Dendritic cell treated with granulocyte-macrophage colony-stimulating factor and Interleukin-4, amounts not matched to agents 40 ng/mL and 50 ng/mL, for 4 days (primary cell): Measurements from ENCODE around the gene GDF2.

ENCODE experiments used
- H3K27ac Mint-ChIP-seq: one replicate; pipeline ENCODE4 v1.8.0; 2022; ENCODE audit warnings: mild to moderate bottlenecking, mixed read lengths
- H3K27me3 Mint-ChIP-seq: one replicate; pipeline ENCODE4 v1.8.0; 2022; ENCODE audit warnings: mild to moderate bottlenecking, mixed read lengths
- H3K36me3 Mint-ChIP-seq: one replicate; pipeline ENCODE4 v1.8.0; 2022; ENCODE audit warnings: low read depth, mixed read lengths
- H3K4me1 Mint-ChIP-seq: one replicate; pipeline ENCODE4 v1.8.0; 2022; ENCODE audit warnings: low read depth, mixed read lengths
- H3K4me3 Mint-ChIP-seq: one replicate; pipeline ENCODE4 v1.8.0; 2022; ENCODE audit warnings: mild to moderate bottlenecking, moderate library complexity, mixed read lengths
- H3K9me3 Mint-ChIP-seq: one replicate; pipeline ENCODE4 v1.8.0; 2022; ENCODE audit warnings: mixed read lengths
- intact Hi-C: fragments of 100-400 bp; cut with micrococcal nuclease; formaldehyde crosslinking; loops from one replicate; pipeline ENCODE4 v1.15.0; 2022

The GDF2 gene

DNA sequence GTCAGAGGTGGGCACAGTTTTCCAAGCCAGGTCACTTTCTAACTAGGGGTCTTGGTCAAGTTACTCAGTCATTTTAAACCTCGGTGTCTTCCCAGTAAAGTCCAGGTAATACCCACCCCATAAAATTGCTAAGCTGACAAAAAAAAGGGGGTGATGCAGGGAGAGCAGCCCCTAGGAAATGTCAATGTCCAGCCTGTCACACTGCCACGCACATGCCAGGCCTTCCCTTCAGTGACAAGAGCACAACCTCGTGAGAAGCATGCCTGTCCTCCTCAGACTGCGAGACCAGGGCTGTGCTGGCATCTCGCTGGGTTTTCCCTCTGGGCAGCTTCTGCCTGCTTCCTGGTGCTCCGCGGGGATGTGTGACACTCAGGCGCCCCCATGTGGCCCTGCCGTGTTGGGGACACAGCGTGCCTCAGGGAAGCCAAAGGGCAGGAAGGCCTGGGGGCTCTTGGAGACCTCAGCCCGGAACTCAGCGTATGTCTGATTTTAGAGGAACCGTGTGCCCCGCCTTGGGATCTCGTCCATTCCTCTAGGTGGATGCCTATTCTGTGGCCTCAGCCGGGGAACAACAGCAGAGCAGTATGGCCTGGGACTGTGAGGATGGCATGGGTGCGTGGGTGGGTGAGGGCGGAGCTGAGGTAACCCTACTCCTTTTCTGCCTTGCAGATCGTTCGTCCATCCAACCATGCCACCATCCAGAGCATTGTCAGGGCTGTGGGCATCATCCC lies 10.2 kb upstream of the GDF2 start:
- Mint-ChIP-seq H3K4me3 (no peak overlapping the region), H3K36me3 (no peaks in the 10 kb centered on the region), H3K27ac (no peak overlapping the region), H3K27me3 (peaks cover 23% of the 10 kb centered on the region), H3K4me1 (no peaks in the 10 kb centered on the region), H3K9me3 (no peaks in the 10 kb centered on the region)
- intact Hi-C loops = loop anchor here (1.0 kb wide), 1 partner anchor 265 kb away; no protein-coding TSS in a partner anchor

DNA sequence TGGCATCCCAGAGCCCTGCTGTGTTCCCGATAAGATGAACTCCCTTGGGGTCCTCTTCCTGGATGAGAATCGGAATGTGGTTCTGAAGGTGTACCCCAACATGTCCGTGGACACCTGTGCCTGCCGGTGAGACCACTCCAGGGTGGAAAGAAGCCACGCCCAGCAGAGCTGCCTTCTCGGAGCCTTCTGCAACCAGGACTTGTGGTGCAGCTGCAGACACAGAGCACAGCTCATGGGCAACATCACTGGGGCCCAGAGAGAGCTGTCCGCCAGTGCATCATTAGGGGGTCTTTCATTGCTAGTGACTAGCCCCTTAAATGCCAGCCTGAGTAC lies 9.6 kb upstream of the GDF2 start:
- H3K36me3 Mint-ChIP-seq = no peaks in the 10 kb centered on the region
- no peaks in the 10 kb centered on the region for H3K4me1 Mint-ChIP-seq
- H3K27ac Mint-ChIP-seq = no peak overlapping the region
- intact Hi-C loops = loop anchor here (1.0 kb wide), 1 partner anchor 265 kb away; no protein-coding TSS in a partner anchor
- H3K4me3 Mint-ChIP-seq = no peak overlapping the region
- H3K9me3 Mint-ChIP-seq = no peaks in the 10 kb centered on the region
- peaks cover 18% of the 10 kb centered on the region for H3K27me3 Mint-ChIP-seq

DNA sequence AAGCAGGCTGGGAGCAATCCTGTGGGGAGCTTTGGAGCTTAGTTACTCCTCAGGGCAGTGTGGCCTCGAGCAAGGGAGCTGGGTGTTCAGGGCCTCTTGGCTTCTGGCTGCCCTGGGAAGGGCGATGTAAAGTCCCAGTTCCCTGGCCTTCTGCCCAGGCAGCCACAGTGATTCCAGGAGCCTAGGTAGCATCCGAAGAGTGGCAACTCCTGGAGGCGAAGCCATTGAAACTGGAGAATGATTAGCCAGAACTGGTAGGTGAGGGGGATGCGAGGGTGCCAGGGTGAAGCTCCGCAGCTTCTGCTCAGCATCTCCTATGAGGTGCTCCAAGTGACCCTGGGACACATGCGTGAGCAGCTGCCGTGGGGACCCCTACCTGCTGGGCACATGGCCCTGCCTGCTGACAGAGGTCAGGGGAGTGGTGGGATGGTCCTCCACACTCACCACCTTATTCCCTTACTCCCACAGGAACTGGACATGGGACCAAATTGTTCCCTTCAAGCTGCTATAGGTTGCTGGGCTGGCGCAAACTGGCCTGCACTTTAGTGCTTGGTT lies 7.8 kb upstream of the GDF2 start:
- Mint-ChIP-seq H3K36me3 (no peaks in the 10 kb centered on the region), H3K4me3 (no peak overlapping the region), H3K27me3 (peaks cover 5% of the 10 kb centered on the region), H3K4me1 (no peaks in the 10 kb centered on the region), H3K9me3 (no peaks in the 10 kb centered on the region), H3K27ac (no peak overlapping the region)
- intact Hi-C loops = no loop called here

- Mint-ChIP-seq H3K4me3 (no peak overlapping the region), H3K4me1 (no peaks in the 10 kb centered on the region), H3K9me3 (no peaks in the 10 kb centered on the region), H3K27ac (no peak overlapping the region), H3K27me3 (peaks cover 4% of the 10 kb centered on the region), H3K36me3 (no peaks in the 10 kb centered on the region)
- intact Hi-C loops = no loop called here
Measured at GRCh38 chr10:47315421-47315820, 6.8 kb upstream of the GDF2 start.

GRCh38 chr10:47316131-47316530 lies 6.1 kb upstream of the GDF2 start:
- no peak overlapping the region for H3K27ac Mint-ChIP-seq
- H3K4me1 Mint-ChIP-seq = no peaks in the 10 kb centered on the region
- peaks cover 5% of the 10 kb centered on the region for H3K27me3 Mint-ChIP-seq
- H3K4me3 Mint-ChIP-seq = no peak overlapping the region
- H3K9me3 Mint-ChIP-seq = no peaks in the 10 kb centered on the region
- H3K36me3 Mint-ChIP-seq = no peaks in the 10 kb centered on the region
- intact Hi-C loops = no loop called here

GRCh38 chr10:47317251-47317650 lies 5.0 kb upstream of the GDF2 start:
- Mint-ChIP-seq H3K9me3 (no peaks in the 10 kb centered on the region), H3K36me3 (no peaks in the 10 kb centered on the region), H3K4me1 (no peaks in the 10 kb centered on the region), H3K27me3 (peaks cover 3% of the 10 kb centered on the region), H3K4me3 (no peak overlapping the region), H3K27ac (no peak overlapping the region)
- intact Hi-C loops = no loop called here

- intact Hi-C loops = no loop called here
- Mint-ChIP-seq H3K4me3 (no peak overlapping the region), H3K9me3 (no peaks in the 10 kb centered on the region), H3K4me1 (no peaks in the 10 kb centered on the region), H3K27ac (no peak overlapping the region), H3K27me3 (peaks cover 3% of the 10 kb centered on the region), H3K36me3 (no peaks in the 10 kb centered on the region)
Measured at GRCh38 chr10:47318706-47319105, 3.5 kb upstream of the GDF2 start.

GRCh38 chr10:47319784-47320183 lies 2.5 kb upstream of the GDF2 start:
- peaks cover 3% of the 10 kb centered on the region for H3K27me3 Mint-ChIP-seq
- no peak overlapping the region for H3K27ac Mint-ChIP-seq
- no peak overlapping the region for H3K4me3 Mint-ChIP-seq
- H3K36me3 Mint-ChIP-seq = no peaks in the 10 kb centered on the region
- intact Hi-C loops = no loop called here
- no peaks in the 10 kb centered on the region for H3K9me3 Mint-ChIP-seq
- H3K4me1 Mint-ChIP-seq = no peaks in the 10 kb centered on the region

DNA sequence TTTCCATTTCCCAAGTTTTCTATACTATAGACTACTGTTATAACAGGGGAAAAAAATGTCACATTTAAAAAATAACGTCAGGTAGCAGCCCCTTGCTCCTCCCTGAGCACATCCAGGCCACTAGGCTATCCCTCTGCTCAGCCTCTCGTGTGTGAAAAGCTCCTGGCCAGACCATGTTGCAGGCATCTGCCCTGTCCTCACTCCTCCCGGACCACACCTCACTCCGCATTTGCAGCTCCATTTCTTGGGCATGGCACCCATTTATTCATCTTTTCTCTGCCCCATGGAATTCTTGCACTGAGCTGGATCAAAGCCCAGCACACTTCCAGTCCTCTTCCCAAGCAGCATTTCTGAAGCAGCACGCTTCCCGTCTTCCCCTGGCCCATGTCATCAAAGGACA lies 1.4 kb upstream of the GDF2 start:
- no peaks in the 10 kb centered on the region for H3K36me3 Mint-ChIP-seq
- peaks cover 3% of the 10 kb centered on the region for H3K27me3 Mint-ChIP-seq
- no peaks in the 10 kb centered on the region for H3K4me1 Mint-ChIP-seq
- intact Hi-C loops = no loop called here
- H3K4me3 Mint-ChIP-seq = no peak overlapping the region
- H3K27ac Mint-ChIP-seq = no peak overlapping the region
- H3K9me3 Mint-ChIP-seq = no peaks in the 10 kb centered on the region

DNA sequence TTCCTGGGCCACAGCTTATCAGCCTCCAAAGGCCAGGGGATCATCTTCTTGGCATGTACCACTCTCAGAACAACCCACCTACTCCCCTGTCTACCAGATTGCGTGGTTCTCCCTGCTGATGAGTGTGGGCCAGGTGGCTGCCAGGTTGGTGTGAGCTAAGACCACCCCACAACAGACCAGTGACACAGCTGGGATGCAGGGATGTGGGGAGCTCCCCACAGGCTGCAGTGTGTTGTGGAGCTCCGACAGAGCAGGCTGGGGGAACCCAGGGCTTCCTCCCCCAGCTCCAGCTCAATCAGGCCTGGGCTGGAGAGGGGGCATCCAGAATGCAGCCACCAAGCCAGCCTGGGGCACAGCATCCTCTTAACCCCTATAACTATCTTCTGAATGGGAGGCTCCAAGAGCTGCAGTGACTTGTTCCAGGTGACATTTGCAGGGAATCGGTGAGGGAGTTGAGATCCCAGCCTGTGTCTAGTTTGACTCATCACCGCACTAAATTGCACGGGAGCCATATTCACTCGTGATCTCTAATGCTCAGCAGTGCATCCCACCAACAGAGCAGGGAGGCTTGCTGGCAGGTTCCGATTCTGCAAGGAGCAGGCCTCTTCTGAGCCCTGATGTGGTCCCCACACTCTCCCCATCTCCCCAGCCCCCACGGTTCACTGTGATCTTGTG lies 596 bp upstream of the GDF2 start:
- Mint-ChIP-seq H3K27me3 (peaks cover 3% of the 10 kb centered on the region), H3K9me3 (no peaks in the 10 kb centered on the region), H3K4me1 (no peaks in the 10 kb centered on the region), H3K36me3 (no peaks in the 10 kb centered on the region), H3K27ac (no peak overlapping the region), H3K4me3 (no peak overlapping the region)
- intact Hi-C loops = no loop called here

DNA sequence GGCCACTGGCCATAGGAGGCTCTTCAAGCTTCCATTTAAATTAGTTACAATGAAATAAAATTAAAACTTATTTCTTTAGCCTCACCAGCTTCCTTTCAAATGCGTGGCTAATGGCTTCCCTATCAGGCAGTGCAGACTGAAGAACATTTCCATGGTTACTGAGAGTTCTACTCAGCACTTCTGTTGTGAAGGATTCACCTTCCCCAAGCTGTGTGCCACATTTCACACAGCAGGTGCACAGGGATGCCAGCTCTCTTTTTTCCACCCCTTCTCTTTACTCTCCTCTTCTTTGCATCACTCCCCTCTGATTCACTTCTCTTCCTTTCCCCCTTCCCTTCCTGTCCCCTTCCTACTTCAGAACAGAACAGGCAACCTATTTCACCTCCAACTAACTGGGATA lies 833 bp downstream of the GDF2 start:
- intact Hi-C loops = no loop called here
- H3K4me3 Mint-ChIP-seq = no peak overlapping the region
- no peaks in the 10 kb centered on the region for H3K36me3 Mint-ChIP-seq
- peaks cover 3% of the 10 kb centered on the region for H3K27me3 Mint-ChIP-seq
- H3K9me3 Mint-ChIP-seq = peaks cover 4% of the 10 kb centered on the region
- H3K4me1 Mint-ChIP-seq = no peaks in the 10 kb centered on the region
- no peak overlapping the region for H3K27ac Mint-ChIP-seq

- no peak overlapping the region for H3K4me3 Mint-ChIP-seq
- H3K27ac Mint-ChIP-seq = no peak overlapping the region
- peaks cover 3% of the 10 kb centered on the region for H3K27me3 Mint-ChIP-seq
Measured at GRCh38 chr10:47323636-47324296, 1.5 kb downstream of the GDF2 start.

GRCh38 chr10:47325303-47326291 lies 3.3 kb downstream of the GDF2 start:
- intact Hi-C loops = no loop called here
- Mint-ChIP-seq H3K27ac (no peak overlapping the region), H3K4me1 (no peaks in the 10 kb centered on the region), H3K9me3 (peaks cover 12% of the 10 kb centered on the region), H3K27me3 (peaks cover 3% of the 10 kb centered on the region), H3K36me3 (no peaks in the 10 kb centered on the region), H3K4me3 (no peak overlapping the region)

More at GRCh38 chr10:47323636-47324296, 1.5 kb downstream of the GDF2 start:
- H3K36me3 Mint-ChIP-seq = no peaks in the 10 kb centered on the region
- intact Hi-C loops = no loop called here
- H3K9me3 Mint-ChIP-seq = peaks cover 11% of the 10 kb centered on the region
- no peaks in the 10 kb centered on the region for H3K4me1 Mint-ChIP-seq
